Retinal pigment epithelial cell (primary cell): Measurements from ENCODE around the gene LY9.

ENCODE experiments used
- DNase-seq: peaks from one replicate; pipeline ENCODE4 v3.0.0-alpha.2; 2010; ENCODE audit warnings: low read depth
- H3K4me3 ChIP-seq: 2 replicates; pipeline ENCODE4 v1.5.1; 2011; ENCODE audit warnings: mild to moderate bottlenecking, low read length, control low read depth, moderate library complexity
- TF ChIP-seq, protein P1 (sequence below): conservative IDR thresholded peaks from 2 replicates; pipeline ENCODE4 v1.5.1; 2011; ENCODE audit warnings: low read depth, low read length, control low read depth, inconsistent platforms

LY9 gene

DNA sequence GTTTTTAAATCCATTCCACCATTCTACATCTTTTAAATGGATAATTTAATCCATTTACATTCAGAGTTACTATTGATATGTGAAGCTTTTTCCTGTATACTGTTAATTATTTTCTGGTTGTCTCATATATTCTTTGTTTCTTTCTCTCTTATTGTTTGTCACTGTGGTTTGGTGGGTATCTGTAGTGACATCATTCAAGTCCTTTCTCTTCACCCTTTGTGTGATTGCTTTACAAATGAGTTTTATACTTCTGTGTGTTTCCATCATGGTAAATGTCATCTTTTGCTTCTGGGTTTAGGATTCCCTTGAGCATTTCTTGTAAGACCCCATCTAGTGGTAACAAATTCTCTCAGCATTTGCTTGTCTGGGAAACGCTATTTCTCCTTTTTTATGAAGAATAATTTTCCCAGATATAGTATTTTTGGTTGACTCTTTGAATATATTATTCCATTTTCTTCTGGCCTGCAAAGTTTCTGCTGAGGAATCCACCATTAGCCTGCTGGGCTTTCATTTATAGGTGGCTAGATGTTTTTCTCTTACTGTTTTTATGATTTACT is 10.2 kb downstream of the LY9 start:
- no peak for DNase-seq
- H3K4me3 ChIP-seq: no peak overlapping the region
- TF ChIP-seq, protein P1, sequence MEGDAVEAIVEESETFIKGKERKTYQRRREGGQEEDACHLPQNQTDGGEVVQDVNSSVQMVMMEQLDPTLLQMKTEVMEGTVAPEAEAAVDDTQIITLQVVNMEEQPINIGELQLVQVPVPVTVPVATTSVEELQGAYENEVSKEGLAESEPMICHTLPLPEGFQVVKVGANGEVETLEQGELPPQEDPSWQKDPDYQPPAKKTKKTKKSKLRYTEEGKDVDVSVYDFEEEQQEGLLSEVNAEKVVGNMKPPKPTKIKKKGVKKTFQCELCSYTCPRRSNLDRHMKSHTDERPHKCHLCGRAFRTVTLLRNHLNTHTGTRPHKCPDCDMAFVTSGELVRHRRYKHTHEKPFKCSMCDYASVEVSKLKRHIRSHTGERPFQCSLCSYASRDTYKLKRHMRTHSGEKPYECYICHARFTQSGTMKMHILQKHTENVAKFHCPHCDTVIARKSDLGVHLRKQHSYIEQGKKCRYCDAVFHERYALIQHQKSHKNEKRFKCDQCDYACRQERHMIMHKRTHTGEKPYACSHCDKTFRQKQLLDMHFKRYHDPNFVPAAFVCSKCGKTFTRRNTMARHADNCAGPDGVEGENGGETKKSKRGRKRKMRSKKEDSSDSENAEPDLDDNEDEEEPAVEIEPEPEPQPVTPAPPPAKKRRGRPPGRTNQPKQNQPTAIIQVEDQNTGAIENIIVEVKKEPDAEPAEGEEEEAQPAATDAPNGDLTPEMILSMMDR: peak; percentile 2

DNA sequence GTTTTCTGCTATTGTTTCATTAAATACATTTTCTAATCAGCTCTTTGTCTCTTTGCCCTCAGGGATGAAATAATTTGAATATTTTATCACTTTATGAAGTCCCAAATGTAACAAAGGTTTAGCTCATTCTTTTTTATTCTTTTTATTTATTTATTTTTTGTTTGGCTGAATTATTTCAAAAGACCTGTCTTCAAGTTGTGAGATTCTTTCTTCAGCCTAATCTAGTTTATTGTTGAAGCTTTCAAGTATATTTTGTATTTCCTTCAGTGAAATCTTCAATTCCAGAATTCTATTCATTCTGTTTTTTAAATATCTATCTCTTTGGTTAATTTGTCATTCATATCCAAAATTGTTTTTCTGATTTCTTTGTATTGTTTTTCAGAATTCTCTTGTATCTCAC is 10.8 kb downstream of the LY9 start:
- TF ChIP-seq, protein P1: no peak
- no peak for DNase-seq
- H3K4me3 ChIP-seq: no peak overlapping the region

DNA sequence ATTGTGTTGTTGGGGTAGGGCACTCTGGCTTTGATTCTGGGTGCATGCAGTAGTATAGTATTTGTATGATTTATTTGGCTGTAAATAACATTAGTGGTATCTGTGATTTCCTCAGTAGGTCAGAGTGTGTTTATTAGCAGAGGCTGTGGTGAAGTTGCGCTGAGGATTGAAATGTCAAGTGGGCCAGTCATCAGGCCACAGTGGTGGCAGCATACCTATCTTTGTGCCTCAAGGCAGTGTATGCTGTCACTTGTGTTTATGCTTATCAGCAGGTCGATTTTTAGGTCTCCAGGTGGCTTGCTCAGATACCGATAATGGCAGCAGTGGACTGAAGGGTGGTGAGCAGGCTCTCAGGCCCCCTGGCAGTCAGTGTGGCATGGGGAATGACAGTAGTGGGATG is 11.3 kb downstream of the LY9 start:
- no peak for DNase-seq
- TF ChIP-seq, protein P1: no peak
- no peak overlapping the region for H3K4me3 ChIP-seq

DNA sequence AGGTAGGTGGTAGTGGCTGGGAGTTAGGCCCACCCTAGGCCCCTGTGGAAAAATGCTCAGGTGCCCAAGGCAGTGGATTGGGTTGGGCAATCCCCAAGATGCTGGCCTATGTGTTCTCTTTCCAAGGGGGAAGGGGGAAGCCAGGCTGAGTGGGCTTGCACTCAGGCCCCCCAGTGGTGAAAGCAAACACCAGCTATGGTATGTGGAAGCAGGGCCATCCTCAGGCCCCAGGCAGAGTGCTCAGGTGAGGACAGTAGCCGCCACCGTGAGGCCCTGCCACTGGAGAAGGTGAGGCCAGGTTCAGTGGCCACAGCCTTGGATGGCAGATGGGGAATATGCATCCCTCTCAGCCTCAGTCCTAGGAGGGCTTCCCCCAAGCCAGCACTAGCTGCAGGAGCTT is 11.8 kb downstream of the LY9 start:
- no peak for DNase-seq
- no peak overlapping the region for H3K4me3 ChIP-seq
- TF ChIP-seq, protein P1: no peak

DNA sequence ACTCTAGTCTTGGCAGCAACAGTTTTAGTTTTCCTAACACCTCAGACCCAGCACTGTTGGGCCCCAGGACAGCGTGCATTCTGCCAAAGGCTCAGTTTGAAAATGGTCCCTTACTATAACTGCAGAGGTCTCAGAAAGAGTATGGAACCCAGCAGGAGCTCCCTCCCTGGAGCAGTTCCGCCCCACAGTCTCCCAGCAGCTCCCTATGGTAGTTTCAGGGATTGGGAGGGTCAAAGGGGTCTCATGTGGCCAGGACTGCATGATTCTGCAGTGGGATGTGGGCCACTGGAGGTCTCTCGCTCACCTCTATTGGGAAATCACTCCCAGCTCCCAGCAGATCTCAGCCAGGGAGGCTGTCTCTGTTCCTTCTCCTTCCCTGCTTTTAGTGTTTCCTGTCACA is 12.3 kb downstream of the LY9 start:
- H3K4me3 ChIP-seq: no peak overlapping the region
- DNase-seq: no peak
- TF ChIP-seq, protein P1: no peak

DNA sequence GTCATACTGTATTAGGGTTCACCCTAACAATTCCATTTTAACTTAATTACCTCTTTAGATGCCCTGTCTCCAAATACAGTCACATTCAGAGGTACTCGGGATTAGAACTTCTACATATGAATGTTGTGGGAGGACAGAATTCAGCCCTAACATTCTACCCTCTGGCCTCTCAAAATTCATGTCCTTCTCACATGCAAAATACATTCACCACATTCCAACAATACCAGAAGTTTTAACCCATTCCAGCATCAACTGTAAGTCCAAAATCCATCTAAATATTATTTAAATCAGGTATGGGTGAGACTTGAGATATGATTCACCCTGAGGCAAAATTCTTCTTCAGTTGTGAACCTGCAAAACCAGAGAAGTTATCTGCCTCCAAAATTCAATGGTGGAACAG is 14.5 kb downstream of the LY9 start:
- TF ChIP-seq, protein P1: no peak
- no peak for DNase-seq
- H3K4me3 ChIP-seq: no peak overlapping the region

DNA sequence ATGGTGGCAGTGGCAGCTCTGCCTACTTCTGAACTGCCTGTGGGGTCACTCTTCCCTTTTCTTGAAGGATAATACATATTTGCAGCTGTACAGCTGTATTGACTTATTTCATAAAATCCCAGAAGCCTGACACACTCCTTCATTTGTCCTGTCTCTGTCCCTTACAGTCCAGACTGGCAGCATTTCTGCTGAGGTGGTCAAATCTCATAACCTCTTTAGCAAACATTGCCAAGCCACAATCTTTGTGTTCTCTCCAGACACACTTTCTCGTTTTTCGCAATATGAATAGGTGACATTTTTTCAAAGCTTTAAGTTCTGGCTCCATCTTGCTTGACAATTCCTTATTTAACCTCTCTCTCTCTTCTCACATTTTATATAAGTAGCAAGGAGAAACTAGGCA is 15.2 kb downstream of the LY9 start:
- TF ChIP-seq, protein P1: no peak
- no peak for DNase-seq
- H3K4me3 ChIP-seq: no peak overlapping the region
